HL-60/S4 treated with phorbol 12-myristate 13-acetate at 8.2 ng/mL for 4 days and 3 days (cell line): ENCODE results near the gene MTCL1.

Source experiments
- in situ Hi-C: fragments of 300-500 bp; cut with MboI; formaldehyde crosslinking; loops from 2 replicates; pipeline ENCODE4 v1.15.0; 2022; ENCODE audit warnings: low sequenced_read_pairs

The MTCL1 gene

DNA sequence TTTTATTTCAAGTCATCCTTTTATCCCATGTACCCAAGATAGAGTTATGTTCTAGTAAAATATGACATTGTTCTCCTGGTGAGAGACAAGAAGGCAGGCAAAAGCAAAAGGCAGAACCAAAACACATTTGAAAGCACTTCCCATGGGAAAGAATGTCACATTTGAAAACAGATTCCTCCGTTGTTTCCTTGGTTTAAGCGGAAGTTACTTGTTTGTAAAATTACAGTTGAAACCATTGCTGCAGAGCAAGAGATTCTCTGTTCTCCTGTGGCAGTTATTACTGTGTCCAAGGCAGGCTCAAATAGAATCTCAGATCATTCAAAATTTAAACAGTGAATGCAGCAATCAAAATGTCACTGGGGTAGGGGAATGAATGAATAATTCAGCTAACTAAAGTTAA, 149.6 kb downstream of the MTCL1 start:
- in situ Hi-C loops: no loop called here

GRCh38 chr18:8856212-8856611, 150.9 kb downstream of the MTCL1 start:
- in situ Hi-C loops: no loop called here

DNA sequence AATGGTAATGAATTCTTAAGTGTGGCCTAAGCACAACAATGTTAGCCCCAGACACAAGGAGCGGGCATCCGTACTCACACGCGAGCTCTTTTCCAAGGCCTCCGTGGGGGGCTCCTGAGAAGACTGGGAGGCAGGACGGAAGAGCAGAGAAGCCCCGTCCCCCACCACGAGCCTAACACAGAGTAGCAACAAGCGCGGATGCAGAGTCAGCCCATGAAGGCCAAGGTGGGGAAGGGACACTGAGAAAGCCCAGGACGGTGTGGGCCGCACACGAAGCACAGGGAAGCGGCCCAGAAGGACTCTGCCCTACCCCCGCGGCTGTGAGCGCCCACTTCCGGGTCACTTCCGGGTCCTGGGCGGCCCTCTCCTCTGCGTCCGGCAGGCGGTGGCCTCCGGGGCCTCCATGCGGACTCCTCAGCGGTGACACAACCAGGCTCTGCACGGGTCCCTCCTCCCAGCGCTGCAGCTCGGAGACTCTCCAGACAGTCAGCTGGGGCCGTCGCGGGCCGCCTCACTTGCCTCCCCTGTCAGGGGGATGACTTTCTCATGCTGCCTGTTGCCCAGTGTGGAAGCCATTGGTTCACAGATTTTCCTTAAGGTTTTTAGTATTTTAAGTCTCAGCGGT, 151.5 kb downstream of the MTCL1 start:
- in situ Hi-C loops: no loop called here

GRCh38 chr18:8857806-8858205, 152.4 kb downstream of the MTCL1 start:
- in situ Hi-C loops: no loop called here

GRCh38 chr18:8858888-8859511, 153.6 kb downstream of the MTCL1 start:
- in situ Hi-C loops: no loop called here

DNA sequence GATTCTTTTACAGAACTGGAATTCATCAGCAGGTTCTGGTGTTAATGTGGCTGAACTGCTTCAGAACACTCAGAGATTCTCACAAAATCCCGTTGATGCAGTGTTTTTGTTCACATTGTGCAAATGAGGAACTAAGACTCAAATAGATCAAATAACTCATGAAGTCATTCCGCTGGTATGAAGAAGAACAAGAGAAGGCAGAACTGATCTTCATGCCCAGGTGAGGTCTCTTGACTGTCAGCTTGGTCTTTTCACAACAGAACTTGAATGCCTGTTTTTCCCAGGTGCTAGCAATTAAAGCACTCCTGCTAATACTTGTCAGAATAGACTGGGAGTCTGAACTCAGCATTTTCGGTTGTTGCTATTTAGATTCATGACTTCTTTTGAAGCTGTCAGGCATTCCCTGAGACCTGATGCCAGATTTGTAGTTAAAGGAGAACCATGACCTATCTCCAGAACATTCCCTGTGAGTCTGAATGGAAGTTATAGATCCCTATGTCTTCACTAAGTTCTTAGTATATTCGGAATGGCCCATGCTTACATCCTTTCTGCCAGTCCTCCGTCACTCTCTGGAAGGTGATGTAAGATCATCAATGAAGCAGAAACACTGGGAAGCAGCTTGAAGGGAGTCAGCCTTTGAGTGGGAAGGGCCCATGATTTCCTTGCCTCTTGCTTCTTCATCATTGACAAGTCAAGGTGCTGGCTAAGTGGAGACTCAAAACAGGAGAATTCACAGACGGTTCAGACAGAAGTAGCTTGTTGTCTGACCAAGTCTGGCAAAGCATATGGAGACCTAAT, 155.7 kb downstream of the MTCL1 start:
- in situ Hi-C loops: no loop called here

GRCh38 chr18:8863427-8863826, 158.1 kb downstream of the MTCL1 start:
- in situ Hi-C loops: no loop called here

DNA sequence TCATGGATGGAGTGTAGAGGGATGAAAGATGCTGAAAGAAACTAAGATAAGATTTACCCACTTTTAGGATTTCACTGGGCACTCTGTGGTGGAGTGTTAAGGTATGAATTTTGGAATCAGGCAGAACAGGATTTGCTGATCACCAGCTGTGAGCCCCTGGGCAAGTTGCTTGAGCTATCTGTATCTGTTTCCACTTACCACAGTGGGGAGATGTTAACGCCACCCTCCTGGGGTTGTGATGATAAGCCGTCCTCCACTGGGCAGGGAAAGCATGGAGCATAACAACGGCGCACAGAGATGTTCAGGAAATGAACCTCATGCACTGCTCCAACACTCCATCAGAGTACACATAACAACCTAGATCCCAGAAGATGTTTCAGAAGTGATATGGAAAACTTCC, 160.6 kb downstream of the MTCL1 start:
- in situ Hi-C loops: no loop called here

DNA sequence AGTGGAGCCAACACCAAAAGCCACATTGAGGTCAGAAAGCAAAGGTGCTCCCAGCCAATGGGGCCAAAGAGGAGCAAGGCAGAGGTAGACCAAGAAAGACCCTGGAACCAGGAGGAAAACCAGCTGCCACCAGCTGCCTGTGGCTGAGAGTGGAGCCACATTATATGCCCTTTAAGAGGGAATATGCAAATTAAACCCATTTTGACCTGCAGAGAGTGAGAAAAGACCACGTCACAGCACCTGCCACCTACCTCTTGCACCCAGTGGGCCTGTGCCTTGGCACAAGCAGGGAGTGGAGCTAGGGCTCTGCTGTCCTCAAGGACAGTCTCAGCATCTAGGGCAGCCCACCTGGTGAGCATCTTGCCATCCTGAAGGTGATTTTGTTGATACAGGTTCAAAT, 161.3 kb downstream of the MTCL1 start:
- in situ Hi-C loops: no loop called here

DNA sequence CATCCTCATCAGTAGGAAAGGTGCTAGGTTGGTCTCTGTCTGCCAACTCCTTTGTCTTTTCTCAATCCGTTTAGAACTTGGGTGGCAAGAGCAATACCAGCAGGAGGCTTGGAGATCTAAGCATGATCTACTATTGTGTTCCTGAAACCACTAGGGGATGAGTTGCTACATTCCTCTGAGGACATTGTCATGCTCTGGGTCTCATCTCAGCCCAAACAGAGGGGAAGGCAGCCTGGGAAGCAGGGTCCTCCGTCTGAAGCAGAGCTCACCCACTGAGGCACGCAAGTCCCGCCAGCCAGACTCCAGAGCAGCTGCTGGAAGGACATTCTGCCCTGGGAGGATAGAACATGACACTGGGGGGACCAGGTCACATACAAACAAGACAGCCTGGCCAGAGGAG, 162.9 kb downstream of the MTCL1 start:
- in situ Hi-C loops: no loop called here

DNA sequence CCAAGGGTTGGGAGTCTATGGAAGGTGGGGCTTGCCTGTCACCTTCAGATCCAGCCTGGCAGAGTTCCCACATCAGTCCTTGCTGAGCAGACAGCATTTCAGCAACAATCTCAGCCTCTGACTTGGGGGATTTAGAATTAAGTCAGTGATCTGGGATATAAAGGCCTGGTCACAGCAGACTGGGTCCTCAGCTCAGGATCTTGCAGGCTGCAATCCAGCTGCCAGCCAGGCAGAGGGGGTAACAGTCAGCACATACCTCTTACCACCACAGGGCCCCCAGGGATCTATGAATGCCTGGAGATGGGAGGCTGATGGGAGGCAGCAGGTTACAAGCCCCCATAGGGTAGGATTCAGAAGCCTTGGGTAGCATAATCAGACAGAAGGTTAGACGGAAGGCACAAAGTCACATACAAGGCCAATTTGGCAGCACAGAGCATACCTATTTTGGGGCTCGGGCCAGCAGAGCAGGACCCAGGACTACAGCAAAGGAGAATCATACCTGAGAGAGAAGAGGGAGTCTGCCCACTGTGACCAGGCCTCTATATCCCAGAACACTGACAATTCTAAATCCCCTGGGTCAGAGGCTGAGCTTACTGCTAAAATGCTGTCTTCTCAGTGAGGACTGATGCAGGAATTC, 163.5 kb downstream of the MTCL1 start:
- in situ Hi-C loops: no loop called here

DNA sequence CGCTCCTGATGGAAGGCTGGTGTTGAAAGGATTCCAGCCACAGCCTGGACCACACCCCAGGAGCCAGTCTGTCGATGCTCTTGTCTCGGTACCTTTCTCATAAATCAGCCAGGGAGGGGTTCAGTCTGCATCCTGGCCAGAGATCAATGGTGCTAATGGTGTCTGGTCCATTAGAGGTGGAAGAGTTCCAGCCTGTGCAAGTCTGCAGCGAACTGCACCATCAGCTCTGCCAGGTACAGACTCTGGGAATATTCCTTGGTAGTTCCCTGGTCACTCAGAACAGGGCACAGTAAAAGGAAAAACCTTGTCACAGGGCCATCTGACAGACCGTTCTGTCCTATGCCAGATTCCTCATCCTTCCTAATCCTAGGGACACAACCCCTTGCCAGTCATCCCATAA, 164.3 kb downstream of the MTCL1 start:
- in situ Hi-C loops: no loop called here

DNA sequence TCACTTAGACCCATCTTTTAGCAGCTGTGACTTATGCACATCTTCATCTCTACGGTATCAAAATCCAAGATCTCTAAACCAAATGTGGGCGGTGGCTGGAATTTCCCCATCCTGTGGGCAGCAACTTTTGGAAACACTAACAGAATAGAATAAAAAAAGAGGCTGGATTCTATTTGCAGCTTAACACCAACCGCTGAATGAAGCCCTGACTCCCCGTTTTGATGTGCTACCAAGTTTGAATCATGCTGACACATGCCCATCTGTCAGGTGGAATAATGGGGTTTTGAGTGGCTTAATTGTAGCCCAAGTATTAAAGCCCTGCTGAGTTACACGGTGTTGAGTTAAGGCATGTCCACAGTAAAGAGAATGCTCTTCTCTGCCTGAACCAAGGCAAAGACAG, 165.2 kb downstream of the MTCL1 start:
- in situ Hi-C loops: no loop called here

DNA sequence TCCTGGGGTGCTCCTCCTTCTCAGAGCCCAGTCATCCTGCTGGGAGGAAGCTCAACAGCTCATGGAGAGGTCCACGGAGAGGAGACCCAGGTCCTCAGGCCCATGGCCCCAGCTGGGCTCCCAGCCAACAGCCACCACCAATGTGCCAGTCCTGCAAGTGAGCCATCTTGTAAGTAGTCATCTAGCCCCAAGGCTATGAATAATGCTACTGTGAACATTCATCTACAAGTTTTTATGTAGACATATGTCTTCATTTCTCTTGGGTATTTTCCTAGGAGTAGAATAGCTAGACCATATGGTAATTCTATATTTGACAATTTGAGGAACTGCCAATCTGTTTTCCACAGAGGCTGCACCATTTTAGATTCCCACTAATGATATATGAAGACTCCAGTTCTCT, 166.1 kb downstream of the MTCL1 start:
- in situ Hi-C loops: no loop called here

DNA sequence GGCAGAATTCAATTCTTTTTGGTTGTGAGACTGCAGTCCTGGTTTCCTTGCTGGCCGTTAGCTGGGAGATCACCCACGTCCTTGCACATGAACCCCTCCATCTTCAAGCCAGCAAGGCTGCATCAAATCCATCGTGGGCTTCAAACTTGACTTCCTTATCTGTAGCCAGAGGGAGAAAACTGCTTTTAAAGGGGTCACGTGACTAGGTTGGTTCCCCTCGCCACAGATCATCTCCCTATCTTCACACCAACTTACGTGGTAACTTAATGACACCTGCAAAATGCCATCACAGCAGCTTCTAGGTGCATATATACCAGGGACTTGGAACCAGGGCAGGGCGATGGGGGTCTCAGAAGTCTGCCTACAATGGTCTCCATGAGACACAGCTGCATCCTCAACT, 169.5 kb downstream of the MTCL1 start:
- in situ Hi-C loops: no loop called here

- in situ Hi-C loops: no loop called here
Observed at GRCh38 chr18:8876887-8877286, 171.5 kb downstream of the MTCL1 start.

DNA sequence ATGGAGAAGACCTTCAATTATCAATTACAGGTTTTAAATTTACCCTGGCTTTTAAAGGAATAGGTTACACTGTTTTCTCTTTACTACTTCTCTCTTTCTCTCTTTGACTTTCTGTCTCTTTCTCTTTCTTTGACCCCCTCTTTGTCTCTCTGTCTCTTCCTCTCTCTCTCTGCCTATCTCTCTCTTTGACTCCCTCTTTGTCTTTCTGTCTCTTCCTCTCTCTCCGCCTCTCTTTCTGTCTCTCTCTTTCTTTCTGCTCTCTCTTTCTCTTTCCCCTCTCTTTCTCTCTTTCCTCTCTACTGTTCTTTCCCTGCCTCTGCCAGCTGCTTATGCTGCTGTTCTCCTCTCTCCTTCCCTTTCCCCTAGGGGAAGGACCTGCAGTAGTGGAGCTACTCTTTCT, 175.7 kb downstream of the MTCL1 start:
- in situ Hi-C loops: no loop called here
